Islet of Langerhans (tissue), 1 donor: ENCODE results near the gene TSKS.

ENCODE experiments used
- FAIRE-seq: peaks from one replicate; lab custom pipeline; 2011; peaks lifted over from hg19 to GRCh38; lab: Jason Lieb, UNC

The TSKS gene

GRCh38 chr19:49713236-49713845 is 49.8 kb downstream of the TSKS start:
- FAIRE-seq = no peak

- FAIRE-seq = no peak
Observed at GRCh38 chr19:49712397-49712859, 50.7 kb downstream of the TSKS start.

- no peak for FAIRE-seq
Observed at GRCh38 chr19:49710372-49710951, 52.6 kb downstream of the TSKS start.

- FAIRE-seq = no peak
Observed at GRCh38 chr19:49705919-49706318, 57.2 kb downstream of the TSKS start.

- no peak for FAIRE-seq
Observed at GRCh38 chr19:49704888-49705642, 58.0 kb downstream of the TSKS start.

GRCh38 chr19:49701271-49701786 is 61.8 kb downstream of the TSKS start:
- no peak for FAIRE-seq

GRCh38 chr19:49700563-49700962 is 62.5 kb downstream of the TSKS start:
- FAIRE-seq = no peak

GRCh38 chr19:49699364-49699763 is 63.7 kb downstream of the TSKS start:
- FAIRE-seq = no peak

GRCh38 chr19:49696865-49697264 is 66.2 kb downstream of the TSKS start:
- no peak for FAIRE-seq

GRCh38 chr19:49696115-49696514 is 67.0 kb downstream of the TSKS start:
- FAIRE-seq = no peak

- FAIRE-seq = no peak
Observed at GRCh38 chr19:49692147-49692506, 71.0 kb downstream of the TSKS start.

- no peak for FAIRE-seq
Observed at GRCh38 chr19:49691243-49692146, 71.6 kb downstream of the TSKS start.

- FAIRE-seq = no peak
Observed at GRCh38 chr19:49690656-49691242, 72.4 kb downstream of the TSKS start, which contains the start of gene CPT1C. Gene CPT1C, plus strand, starts transcription at chr19:49691116. Its CDS starts 1,137 bp downstream, at chr19:49692253.

- no peak for FAIRE-seq
Observed at GRCh38 chr19:49690079-49690655, 72.9 kb downstream of the TSKS start.
